GM19351 (cell line): ENCODE measurements around the gene ATP6V1F.
"Not testable (repeated sequence)": the region's sequence is repeated elsewhere in the genome, so short reads cannot be mapped to it uniquely, and the experiment has no call there.

Source experiments
- ATAC-seq: cut with Tn5 transposase; IDR thresholded peaks from one replicate; pipeline ENCODE4 v1.9.1; 2021; ENCODE audit warnings: mild to moderate bottlenecking, moderate library complexity; ENCODE audit not compliant: unreplicated experiment

Gene ATP6V1F

DNA sequence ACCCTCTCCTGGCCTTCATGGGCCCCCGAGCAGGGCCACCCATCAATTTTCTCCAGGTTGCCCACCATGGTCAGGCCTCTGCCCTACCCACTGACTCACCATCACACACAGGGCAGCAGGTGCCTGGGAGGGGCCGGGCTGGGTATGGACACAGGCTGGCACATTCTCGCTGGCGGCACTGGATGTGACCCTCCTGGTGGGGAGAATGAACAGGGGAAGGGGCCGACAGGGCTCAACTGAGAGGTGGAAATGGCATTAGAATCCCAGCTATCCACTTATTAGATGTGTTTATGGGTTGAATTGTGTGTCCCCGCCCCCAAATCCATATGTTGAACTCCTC is 31.4 kb downstream of the ATP6V1F start:
- no peak for ATAC-seq

- ATAC-seq, result no peak
These were observed 32.7 kb downstream of the ATP6V1F start for GRCh38 chr7:128895320-128895719.

- ATAC-seq, result no peak
These were observed 36.7 kb downstream of the ATP6V1F start for GRCh38 chr7:128899392-128899791.

- no peak for ATAC-seq
These were observed 37.6 kb downstream of the ATP6V1F start for GRCh38 chr7:128900237-128900636.

DNA sequence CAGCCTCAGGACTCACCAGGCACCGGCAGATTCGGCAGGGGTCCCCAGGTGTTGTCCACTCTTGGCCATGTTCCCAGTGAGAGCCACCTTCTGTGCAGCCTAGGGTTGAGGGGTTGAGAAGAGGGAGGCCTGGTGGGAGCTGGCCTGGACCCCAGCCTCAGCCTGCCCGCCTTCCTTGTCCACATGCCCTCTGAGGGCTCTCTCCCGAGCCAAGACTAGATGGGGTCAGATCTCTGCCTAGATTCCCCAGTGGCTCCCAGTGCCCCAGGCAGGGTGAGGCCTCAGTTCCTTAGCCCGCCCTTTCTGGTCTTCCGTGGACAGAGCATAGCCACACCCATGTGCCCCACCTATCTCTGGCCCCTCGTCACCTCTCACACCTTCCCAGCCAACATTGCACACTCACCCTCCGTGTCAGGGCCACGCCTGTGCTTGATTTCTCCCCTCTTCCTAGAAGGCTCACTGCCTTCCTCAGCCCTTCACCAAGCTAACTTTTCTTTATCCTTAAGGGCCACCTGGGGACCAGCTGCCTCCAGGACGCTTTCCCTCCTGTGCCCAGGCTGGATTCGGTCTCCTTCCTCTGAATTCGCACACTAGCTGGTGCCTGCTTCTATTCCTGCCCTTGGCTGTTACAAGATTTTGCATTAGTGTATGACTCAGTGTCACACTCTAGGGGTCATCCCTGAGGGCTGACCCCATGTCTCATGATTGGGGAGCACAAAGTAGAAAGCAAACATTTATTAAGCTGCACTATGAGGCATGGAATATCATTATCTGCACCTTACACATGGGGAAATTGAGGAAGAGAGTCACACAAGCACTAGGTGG is 40.3 kb downstream of the ATP6V1F start:
- ATAC-seq, result no peak

- no peak for ATAC-seq
These were observed 41.1 kb downstream of the ATP6V1F start for GRCh38 chr7:128903621-128904361.

DNA sequence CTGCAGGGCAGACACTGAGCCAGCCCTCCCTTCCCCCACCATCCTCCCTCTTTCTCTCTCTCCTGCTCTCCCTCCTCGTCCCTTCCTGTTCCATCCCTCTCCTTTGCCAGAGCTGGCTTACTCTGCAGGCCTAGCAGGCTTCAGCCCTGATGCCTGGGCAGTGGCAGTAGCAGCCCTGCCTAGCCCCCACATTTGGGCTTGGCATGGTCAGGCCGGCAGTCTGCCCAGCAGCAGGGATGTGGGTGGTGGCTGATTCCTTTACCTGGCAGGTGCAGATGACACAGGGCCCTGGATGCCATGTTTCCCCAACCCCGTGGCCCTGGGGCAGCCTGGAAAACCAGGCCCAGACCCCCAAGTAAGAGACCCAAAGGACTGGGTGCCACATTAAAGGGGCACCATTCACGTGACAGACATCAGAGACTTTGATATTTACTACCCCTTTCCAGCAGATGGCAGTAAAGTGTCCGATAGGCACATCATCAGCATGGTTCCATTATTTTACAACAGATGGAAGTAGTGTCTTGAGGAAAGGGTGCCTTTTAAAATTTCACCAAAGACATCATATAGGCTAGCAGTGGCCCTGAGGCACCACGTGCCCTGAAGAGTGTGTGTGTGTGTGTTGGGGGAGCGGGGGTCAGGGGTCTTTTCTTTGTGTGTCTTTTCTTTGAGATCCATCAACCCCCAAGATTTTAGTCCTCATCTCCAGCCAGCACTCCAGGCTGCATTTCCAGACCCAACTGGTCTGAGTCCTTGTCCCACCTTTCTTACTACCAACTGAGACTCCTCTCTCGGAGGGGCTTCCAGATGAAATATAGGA is 41.9 kb downstream of the ATP6V1F start:
- ATAC-seq, result peak; percentile 66

GRCh38 chr7:128906001-128906765 is 43.5 kb downstream of the ATP6V1F start:
- ATAC-seq, result no peak

GRCh38 chr7:128906766-128907559 is 44.3 kb downstream of the ATP6V1F start:
- ATAC-seq, result no peak

GRCh38 chr7:128908750-128909624 is 46.3 kb downstream of the ATP6V1F start:
- no peak for ATAC-seq

GRCh38 chr7:128909625-128910568 is 47.2 kb downstream of the ATP6V1F start:
- no peak for ATAC-seq

DNA sequence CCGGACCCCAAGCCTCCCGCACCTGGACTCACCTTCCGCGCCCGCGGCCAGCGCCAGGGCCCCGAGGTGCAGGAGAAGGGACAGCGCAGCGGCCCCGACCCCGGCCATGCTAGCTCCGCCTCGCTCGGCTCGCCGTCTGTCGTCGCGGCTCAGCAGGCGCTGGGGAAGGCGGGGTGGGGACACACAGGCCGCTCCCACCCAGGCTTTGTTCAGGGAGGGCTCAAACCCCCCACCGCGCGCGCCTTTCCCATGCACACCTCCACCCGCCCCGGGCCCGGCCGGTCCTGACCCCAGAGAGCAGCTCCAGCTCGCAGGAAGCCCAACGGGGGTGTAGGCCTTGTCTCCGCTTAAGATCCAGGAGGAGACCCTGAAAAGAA is 47.9 kb downstream of the ATP6V1F start, which contains the start of gene KCP:
Gene KCP, minus strand, starts transcription at position 141 of the 377 bp plus-strand sequence. Its CDS starts 33 bp downstream, at position 108.
- no peak for ATAC-seq

- no peak for ATAC-seq
These were observed 48.9 kb downstream of the ATP6V1F start for GRCh38 chr7:128911423-128912031.

DNA sequence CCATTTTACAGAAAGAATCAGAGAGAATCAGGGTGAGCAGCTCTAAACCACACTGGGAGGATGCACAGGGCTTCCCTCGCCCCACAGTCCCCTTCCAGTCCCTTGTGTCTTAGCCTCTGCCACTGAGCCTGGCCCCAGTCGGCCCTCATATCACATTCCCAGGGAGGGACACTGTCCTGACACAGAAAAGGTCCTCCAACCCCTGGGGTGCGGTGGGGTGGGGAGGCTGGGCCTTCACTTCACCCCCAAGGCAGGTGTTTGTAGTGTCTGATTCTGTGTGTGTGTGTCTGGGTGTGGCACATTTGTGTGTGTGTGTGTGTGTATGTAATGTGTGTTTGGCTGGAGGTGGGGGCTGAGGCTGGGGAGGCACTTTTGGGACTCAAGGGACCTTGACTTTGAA is 49.6 kb downstream of the ATP6V1F start:
- ATAC-seq, result no peak

DNA sequence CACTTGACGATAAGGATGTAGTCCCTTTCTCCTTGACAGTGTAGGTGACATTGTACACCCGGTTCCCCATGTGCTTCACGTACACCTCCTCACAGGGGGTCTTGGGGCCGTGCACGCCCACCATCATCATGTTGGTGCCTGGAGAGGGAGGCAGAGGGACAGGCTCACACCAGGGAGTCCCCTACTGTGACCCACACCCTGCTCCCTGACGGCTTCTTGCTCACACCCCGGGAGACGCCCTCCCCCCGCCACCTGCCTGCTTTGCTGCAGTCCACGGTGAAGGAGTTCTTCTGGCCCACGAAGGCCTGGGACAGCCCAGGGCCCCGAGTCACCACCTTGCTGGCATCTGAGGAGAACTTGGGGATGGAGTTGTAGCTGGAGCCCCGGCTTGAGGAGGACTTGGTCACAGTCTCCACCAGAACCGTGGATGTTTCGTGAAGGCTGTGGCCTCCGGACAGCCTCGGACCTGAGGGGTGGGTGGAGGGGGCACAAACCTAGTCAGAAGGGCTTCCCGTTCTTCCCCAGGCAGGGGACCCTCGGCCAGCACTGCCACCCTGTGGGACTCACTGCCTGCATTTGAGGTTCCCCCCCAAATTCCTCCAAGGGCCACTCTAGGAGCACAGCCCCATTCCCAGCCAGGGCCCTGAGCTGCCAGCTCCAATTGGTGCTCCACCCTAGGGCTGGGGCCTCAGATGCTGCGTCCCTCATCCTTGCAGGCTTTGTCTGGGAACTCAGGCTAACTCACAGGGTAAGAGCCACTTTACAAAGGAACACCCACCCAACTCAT is 50.2 kb downstream of the ATP6V1F start:
- not testable (repeated sequence) for ATAC-seq

GRCh38 chr7:128913870-128914565 is 51.4 kb downstream of the ATP6V1F start:
- ATAC-seq, result no peak
